Activated naive CD4-positive, alpha-beta T cell treated with anti-CD3 and anti-CD28 coated beads, Interleukin-2, amount 50 U/mL, for 24 hours (primary cell): ENCODE measurements around the gene CACNA2D4.

Experiments
- H3K27ac Mint-ChIP-seq: one replicate; pipeline ENCODE4 v1.8.0; 2021; ENCODE audit warnings: mild to moderate bottlenecking, mixed read lengths
- H3K27me3 Mint-ChIP-seq: one replicate; pipeline ENCODE4 v1.8.0; 2021; ENCODE audit warnings: mixed read lengths
- H3K36me3 Mint-ChIP-seq: one replicate; pipeline ENCODE4 v1.8.0; 2021; ENCODE audit warnings: mixed read lengths
- H3K4me1 Mint-ChIP-seq: one replicate; pipeline ENCODE4 v1.8.0; 2021; ENCODE audit warnings: mixed read lengths
- H3K4me3 Mint-ChIP-seq: one replicate; pipeline ENCODE4 v1.8.0; 2021; ENCODE audit warnings: mild to moderate bottlenecking, mixed read lengths
- H3K9me3 Mint-ChIP-seq: one replicate; pipeline ENCODE4 v1.8.0; 2021; ENCODE audit warnings: mixed read lengths

Gene CACNA2D4

GRCh38 chr12:1877169-1877878 is 41.1 kb downstream of the CACNA2D4 start:
- Mint-ChIP-seq H3K27ac (no peak overlapping the region), H3K27me3 (no peaks in the 10 kb centered on the region), H3K4me1 (no peaks in the 10 kb centered on the region), H3K9me3 (no peaks in the 10 kb centered on the region), H3K36me3 (no peaks in the 10 kb centered on the region), H3K4me3 (no peak overlapping the region)

GRCh38 chr12:1876086-1876485 is 42.4 kb downstream of the CACNA2D4 start:
- Mint-ChIP-seq H3K4me3 (no peak overlapping the region), H3K36me3 (no peaks in the 10 kb centered on the region), H3K9me3 (no peaks in the 10 kb centered on the region), H3K4me1 (no peaks in the 10 kb centered on the region), H3K27ac (no peak overlapping the region), H3K27me3 (no peaks in the 10 kb centered on the region)

GRCh38 chr12:1875608-1876007 is 42.8 kb downstream of the CACNA2D4 start:
- no peaks in the 10 kb centered on the region for H3K4me1 Mint-ChIP-seq
- no peaks in the 10 kb centered on the region for H3K27me3 Mint-ChIP-seq

GRCh38 chr12:1873531-1874510 is 44.6 kb downstream of the CACNA2D4 start:
- peaks cover 5% of the 10 kb centered on the region for H3K27me3 Mint-ChIP-seq
- H3K36me3 Mint-ChIP-seq, result no peaks in the 10 kb centered on the region
- no peaks in the 10 kb centered on the region for H3K9me3 Mint-ChIP-seq
- no peak overlapping the region for H3K27ac Mint-ChIP-seq
- no peaks in the 10 kb centered on the region for H3K4me1 Mint-ChIP-seq
- H3K4me3 Mint-ChIP-seq, result no peak overlapping the region

More at GRCh38 chr12:1875608-1876007, 42.8 kb downstream of the CACNA2D4 start:
- no peaks in the 10 kb centered on the region for H3K9me3 Mint-ChIP-seq
- H3K4me3 Mint-ChIP-seq, result no peak overlapping the region
- no peak overlapping the region for H3K27ac Mint-ChIP-seq
- no peaks in the 10 kb centered on the region for H3K36me3 Mint-ChIP-seq

- Mint-ChIP-seq H3K27ac (no peak overlapping the region), H3K9me3 (no peaks in the 10 kb centered on the region), H3K4me3 (no peak overlapping the region), H3K4me1 (no peaks in the 10 kb centered on the region), H3K27me3 (peaks cover 10% of the 10 kb centered on the region), H3K36me3 (peaks cover 2% of the 10 kb centered on the region)
Observed at GRCh38 chr12:1872448-1872847, 46.0 kb downstream of the CACNA2D4 start.

- Mint-ChIP-seq H3K27ac (no peak overlapping the region), H3K9me3 (no peaks in the 10 kb centered on the region), H3K4me1 (no peaks in the 10 kb centered on the region), H3K4me3 (no peak overlapping the region), H3K27me3 (peaks cover 10% of the 10 kb centered on the region), H3K36me3 (peaks cover 2% of the 10 kb centered on the region)
Observed at GRCh38 chr12:1872001-1872400, 46.5 kb downstream of the CACNA2D4 start.

- no peaks in the 10 kb centered on the region for H3K9me3 Mint-ChIP-seq
- peaks cover 10% of the 10 kb centered on the region for H3K27me3 Mint-ChIP-seq
- H3K36me3 Mint-ChIP-seq, result peaks cover 2% of the 10 kb centered on the region
- no peak overlapping the region for H3K27ac Mint-ChIP-seq
- no peak overlapping the region for H3K4me3 Mint-ChIP-seq
- H3K4me1 Mint-ChIP-seq, result no peaks in the 10 kb centered on the region
Observed at GRCh38 chr12:1870998-1871917, 47.2 kb downstream of the CACNA2D4 start.

- H3K4me3 Mint-ChIP-seq, result no peak overlapping the region
- H3K9me3 Mint-ChIP-seq, result no peaks in the 10 kb centered on the region
- no peaks in the 10 kb centered on the region for H3K4me1 Mint-ChIP-seq
- H3K27ac Mint-ChIP-seq, result no peak overlapping the region
- peaks cover 14% of the 10 kb centered on the region for H3K27me3 Mint-ChIP-seq
- peaks cover 2% of the 10 kb centered on the region for H3K36me3 Mint-ChIP-seq
Observed at GRCh38 chr12:1870086-1870485, 48.4 kb downstream of the CACNA2D4 start.

GRCh38 chr12:1869145-1869544 is 49.3 kb downstream of the CACNA2D4 start:
- H3K4me3 Mint-ChIP-seq, result no peak overlapping the region
- H3K27me3 Mint-ChIP-seq, result peaks cover 15% of the 10 kb centered on the region
- H3K4me1 Mint-ChIP-seq, result no peaks in the 10 kb centered on the region
- H3K36me3 Mint-ChIP-seq, result peaks cover 2% of the 10 kb centered on the region
- H3K9me3 Mint-ChIP-seq, result no peaks in the 10 kb centered on the region
- H3K27ac Mint-ChIP-seq, result no peak overlapping the region

- Mint-ChIP-seq H3K4me3 (no peak overlapping the region), H3K27me3 (peaks cover 15% of the 10 kb centered on the region), H3K27ac (no peak overlapping the region), H3K9me3 (no peaks in the 10 kb centered on the region), H3K4me1 (no peaks in the 10 kb centered on the region), H3K36me3 (peaks cover 2% of the 10 kb centered on the region)
Observed at GRCh38 chr12:1865284-1865866, 53.1 kb downstream of the CACNA2D4 start.

GRCh38 chr12:1864867-1865266 is 53.6 kb downstream of the CACNA2D4 start:
- Mint-ChIP-seq H3K27ac (no peak overlapping the region), H3K4me1 (no peaks in the 10 kb centered on the region), H3K27me3 (peaks cover 15% of the 10 kb centered on the region), H3K9me3 (no peaks in the 10 kb centered on the region), H3K36me3 (peaks cover 2% of the 10 kb centered on the region), H3K4me3 (no peak overlapping the region)

GRCh38 chr12:1864456-1864855 is 54.0 kb downstream of the CACNA2D4 start:
- H3K4me3 Mint-ChIP-seq, result no peak overlapping the region
- no peaks in the 10 kb centered on the region for H3K4me1 Mint-ChIP-seq
- peaks cover 11% of the 10 kb centered on the region for H3K27me3 Mint-ChIP-seq
- H3K27ac Mint-ChIP-seq, result no peak overlapping the region
- H3K9me3 Mint-ChIP-seq, result no peaks in the 10 kb centered on the region
- H3K36me3 Mint-ChIP-seq, result peaks cover 2% of the 10 kb centered on the region

GRCh38 chr12:1863823-1864222 is 54.6 kb downstream of the CACNA2D4 start:
- no peak overlapping the region for H3K27ac Mint-ChIP-seq
- H3K4me3 Mint-ChIP-seq, result no peak overlapping the region
- H3K36me3 Mint-ChIP-seq, result peaks cover 2% of the 10 kb centered on the region
- H3K27me3 Mint-ChIP-seq, result peaks cover 10% of the 10 kb centered on the region
- no peaks in the 10 kb centered on the region for H3K9me3 Mint-ChIP-seq
- H3K4me1 Mint-ChIP-seq, result no peaks in the 10 kb centered on the region

- no peak overlapping the region for H3K4me3 Mint-ChIP-seq
- peaks cover 8% of the 10 kb centered on the region for H3K27me3 Mint-ChIP-seq
- H3K27ac Mint-ChIP-seq, result no peak overlapping the region
Observed at GRCh38 chr12:1862973-1863372, 55.5 kb downstream of the CACNA2D4 start.

GRCh38 chr12:1859643-1860042 is 58.8 kb downstream of the CACNA2D4 start:
- peaks cover 3% of the 10 kb centered on the region for H3K27me3 Mint-ChIP-seq
- no peak overlapping the region for H3K4me3 Mint-ChIP-seq
- no peaks in the 10 kb centered on the region for H3K36me3 Mint-ChIP-seq
- H3K27ac Mint-ChIP-seq, result no peak overlapping the region
- H3K9me3 Mint-ChIP-seq, result no peaks in the 10 kb centered on the region
- no peaks in the 10 kb centered on the region for H3K4me1 Mint-ChIP-seq

More at GRCh38 chr12:1862973-1863372, 55.5 kb downstream of the CACNA2D4 start:
- H3K9me3 Mint-ChIP-seq, result no peaks in the 10 kb centered on the region
- H3K4me1 Mint-ChIP-seq, result no peaks in the 10 kb centered on the region
- H3K36me3 Mint-ChIP-seq, result peaks cover 2% of the 10 kb centered on the region
